ENCODE data around the gene NSUN4. TPM values are rescaled to one million over a fixed set of nuclear protein-coding genes. Genes with fewer than 3 reads are reported as not detected.

The NSUN4 gene
- total and polyA plus RNA-seq, 2 of the 13 experiments (the other 11 are each of a cell fraction or from before 2014, with no cell fraction given) = 21.5 to 23.5 TPM

DNA sequence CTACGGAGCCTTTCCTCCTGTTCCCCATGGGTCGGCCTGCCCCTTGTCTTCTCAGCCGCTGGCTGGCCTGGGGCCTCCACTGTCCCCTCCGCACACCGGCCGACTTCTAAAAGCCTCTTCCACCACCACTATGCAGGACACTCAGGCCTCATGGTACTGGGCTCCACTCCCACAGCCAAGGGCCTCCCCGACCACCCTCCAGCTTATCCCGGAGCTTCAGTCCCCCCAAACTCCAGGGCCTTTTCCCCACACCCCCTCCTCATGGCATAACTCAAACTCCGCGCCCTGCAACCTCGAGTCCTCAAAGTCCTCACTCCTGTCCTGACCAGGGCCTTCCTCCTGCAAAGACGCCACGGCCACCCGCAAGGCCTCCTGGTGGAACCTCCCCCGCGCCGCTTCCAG, 39.2 kb upstream of the NSUN4 start (continued):
- TF ChIP-seq, protein P1, sequence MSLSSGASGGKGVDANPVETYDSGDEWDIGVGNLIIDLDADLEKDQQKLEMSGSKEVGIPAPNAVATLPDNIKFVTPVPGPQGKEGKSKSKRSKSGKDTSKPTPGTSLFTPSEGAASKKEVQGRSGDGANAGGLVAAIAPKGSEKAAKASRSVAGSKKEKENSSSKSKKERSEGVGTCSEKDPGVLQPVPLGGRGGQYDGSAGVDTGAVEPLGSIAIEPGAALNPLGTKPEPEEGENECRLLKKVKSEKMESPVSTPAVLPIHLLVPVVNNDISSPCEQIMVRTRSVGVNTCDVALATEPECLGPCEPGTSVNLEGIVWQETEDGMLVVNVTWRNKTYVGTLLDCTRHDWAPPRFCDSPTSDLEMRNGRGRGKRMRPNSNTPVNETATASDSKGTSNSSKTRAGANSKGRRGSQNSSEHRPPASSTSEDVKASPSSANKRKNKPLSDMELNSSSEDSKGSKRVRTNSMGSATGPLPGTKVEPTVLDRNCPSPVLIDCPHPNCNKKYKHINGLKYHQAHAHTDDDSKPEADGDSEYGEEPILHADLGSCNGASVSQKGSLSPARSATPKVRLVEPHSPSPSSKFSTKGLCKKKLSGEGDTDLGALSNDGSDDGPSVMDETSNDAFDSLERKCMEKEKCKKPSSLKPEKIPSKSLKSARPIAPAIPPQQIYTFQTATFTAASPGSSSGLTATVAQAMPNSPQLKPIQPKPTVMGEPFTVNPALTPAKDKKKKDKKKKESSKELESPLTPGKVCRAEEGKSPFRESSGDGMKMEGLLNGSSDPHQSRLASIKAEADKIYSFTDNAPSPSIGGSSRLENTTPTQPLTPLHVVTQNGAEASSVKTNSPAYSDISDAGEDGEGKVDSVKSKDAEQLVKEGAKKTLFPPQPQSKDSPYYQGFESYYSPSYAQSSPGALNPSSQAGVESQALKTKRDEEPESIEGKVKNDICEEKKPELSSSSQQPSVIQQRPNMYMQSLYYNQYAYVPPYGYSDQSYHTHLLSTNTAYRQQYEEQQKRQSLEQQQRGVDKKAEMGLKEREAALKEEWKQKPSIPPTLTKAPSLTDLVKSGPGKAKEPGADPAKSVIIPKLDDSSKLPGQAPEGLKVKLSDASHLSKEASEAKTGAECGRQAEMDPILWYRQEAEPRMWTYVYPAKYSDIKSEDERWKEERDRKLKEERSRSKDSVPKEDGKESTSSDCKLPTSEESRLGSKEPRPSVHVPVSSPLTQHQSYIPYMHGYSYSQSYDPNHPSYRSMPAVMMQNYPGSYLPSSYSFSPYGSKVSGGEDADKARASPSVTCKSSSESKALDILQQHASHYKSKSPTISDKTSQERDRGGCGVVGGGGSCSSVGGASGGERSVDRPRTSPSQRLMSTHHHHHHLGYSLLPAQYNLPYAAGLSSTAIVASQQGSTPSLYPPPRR (CRISPR knock-in tag; IDR thresholded peaks at IDR 0.05; ENCODE audit: borderline replicate concordance) = no peak
- TF ChIP-seq, protein P2, sequence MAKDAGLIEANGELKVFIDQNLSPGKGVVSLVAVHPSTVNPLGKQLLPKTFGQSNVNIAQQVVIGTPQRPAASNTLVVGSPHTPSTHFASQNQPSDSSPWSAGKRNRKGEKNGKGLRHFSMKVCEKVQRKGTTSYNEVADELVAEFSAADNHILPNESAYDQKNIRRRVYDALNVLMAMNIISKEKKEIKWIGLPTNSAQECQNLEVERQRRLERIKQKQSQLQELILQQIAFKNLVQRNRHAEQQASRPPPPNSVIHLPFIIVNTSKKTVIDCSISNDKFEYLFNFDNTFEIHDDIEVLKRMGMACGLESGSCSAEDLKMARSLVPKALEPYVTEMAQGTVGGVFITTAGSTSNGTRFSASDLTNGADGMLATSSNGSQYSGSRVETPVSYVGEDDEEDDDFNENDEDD (CRISPR knock-in tag; IDR thresholded peaks at IDR 0.05; ENCODE audit: borderline replicate concordance) = no peak
- TF ChIP-seq ZNF430 (CRISPR knock-in tag; IDR thresholded peaks at IDR 0.05) (no peak), ZMYM3 (CRISPR knock-in tag; IDR thresholded peaks at IDR 0.05) (no peak), SATB2 (CRISPR knock-in tag; IDR thresholded peaks at IDR 0.05) (no peak), ZNF841 (CRISPR knock-in tag; IDR thresholded peaks at IDR 0.05; ENCODE audit: borderline replicate concordance) (no peak), ZBTB7A (CRISPR knock-in tag; IDR thresholded peaks at IDR 0.05) (no peak), ZSCAN29 (CRISPR knock-in tag; conservative IDR thresholded peaks at IDR 0.05) (no peak), ARNTL (CRISPR knock-in tag; IDR thresholded peaks at IDR 0.05) (peak; percentile 59; the same call in 1 of the 2 replicates), ETV6 (CRISPR knock-in tag; conservative IDR thresholded peaks at IDR 0.05) (no peak; the same call in 1 of the 2 replicates), ZNF850 (CRISPR knock-in tag; conservative IDR thresholded peaks at IDR 0.05) (no peak), ZSCAN9 (CRISPR knock-in tag; IDR thresholded peaks at IDR 0.05; ENCODE audit: borderline replicate concordance) (no peak), PCBP1 (IDR thresholded peaks at IDR 0.05; ENCODE audit: borderline replicate concordance, low read depth, low read length) (no peak), KMT2A (CRISPR knock-in tag; IDR thresholded peaks at IDR 0.05) (peak; percentile 47; the same call in 1 of the 2 replicates), PRPF4 (IDR thresholded peaks at IDR 0.05; ENCODE audit: low read depth, low read length, poor library complexity, severe bottlenecking) (no peak), RXRB (CRISPR knock-in tag; IDR thresholded peaks at IDR 0.05; ENCODE audit: borderline replicate concordance) (no peak), HDAC2 (CRISPR knock-in tag; IDR thresholded peaks at IDR 0.05) (no peak), ZNF224 (CRISPR knock-in tag; IDR thresholded peaks at IDR 0.05) (no peak)
- TF ChIP-seq, protein P3, sequence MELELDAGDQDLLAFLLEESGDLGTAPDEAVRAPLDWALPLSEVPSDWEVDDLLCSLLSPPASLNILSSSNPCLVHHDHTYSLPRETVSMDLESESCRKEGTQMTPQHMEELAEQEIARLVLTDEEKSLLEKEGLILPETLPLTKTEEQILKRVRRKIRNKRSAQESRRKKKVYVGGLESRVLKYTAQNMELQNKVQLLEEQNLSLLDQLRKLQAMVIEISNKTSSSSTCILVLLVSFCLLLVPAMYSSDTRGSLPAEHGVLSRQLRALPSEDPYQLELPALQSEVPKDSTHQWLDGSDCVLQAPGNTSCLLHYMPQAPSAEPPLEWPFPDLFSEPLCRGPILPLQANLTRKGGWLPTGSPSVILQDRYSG (CRISPR knock-in tag; IDR thresholded peaks at IDR 0.05) = 0 out of 2 replicates have a peak, but pooled peaks have one; percentile 3
- TF ChIP-seq, protein P4, sequence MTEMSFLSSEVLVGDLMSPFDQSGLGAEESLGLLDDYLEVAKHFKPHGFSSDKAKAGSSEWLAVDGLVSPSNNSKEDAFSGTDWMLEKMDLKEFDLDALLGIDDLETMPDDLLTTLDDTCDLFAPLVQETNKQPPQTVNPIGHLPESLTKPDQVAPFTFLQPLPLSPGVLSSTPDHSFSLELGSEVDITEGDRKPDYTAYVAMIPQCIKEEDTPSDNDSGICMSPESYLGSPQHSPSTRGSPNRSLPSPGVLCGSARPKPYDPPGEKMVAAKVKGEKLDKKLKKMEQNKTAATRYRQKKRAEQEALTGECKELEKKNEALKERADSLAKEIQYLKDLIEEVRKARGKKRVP (CRISPR knock-in tag; IDR thresholded peaks at IDR 0.05) = no peak
- TF ChIP-seq, protein P5, sequence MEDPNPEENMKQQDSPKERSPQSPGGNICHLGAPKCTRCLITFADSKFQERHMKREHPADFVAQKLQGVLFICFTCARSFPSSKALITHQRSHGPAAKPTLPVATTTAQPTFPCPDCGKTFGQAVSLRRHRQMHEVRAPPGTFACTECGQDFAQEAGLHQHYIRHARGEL (CRISPR knock-in tag; IDR thresholded peaks at IDR 0.05) = no peak
- TF ChIP-seq, protein P6, sequence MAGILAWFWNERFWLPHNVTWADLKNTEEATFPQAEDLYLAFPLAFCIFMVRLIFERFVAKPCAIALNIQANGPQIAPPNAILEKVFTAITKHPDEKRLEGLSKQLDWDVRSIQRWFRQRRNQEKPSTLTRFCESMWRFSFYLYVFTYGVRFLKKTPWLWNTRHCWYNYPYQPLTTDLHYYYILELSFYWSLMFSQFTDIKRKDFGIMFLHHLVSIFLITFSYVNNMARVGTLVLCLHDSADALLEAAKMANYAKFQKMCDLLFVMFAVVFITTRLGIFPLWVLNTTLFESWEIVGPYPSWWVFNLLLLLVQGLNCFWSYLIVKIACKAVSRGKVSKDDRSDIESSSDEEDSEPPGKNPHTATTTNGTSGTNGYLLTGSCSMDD (CRISPR knock-in tag; IDR thresholded peaks at IDR 0.05) = no peak

All from HepG2 (cell line).